ENCODE data around the gene KIAA0825.

Gene KIAA0825

DNA sequence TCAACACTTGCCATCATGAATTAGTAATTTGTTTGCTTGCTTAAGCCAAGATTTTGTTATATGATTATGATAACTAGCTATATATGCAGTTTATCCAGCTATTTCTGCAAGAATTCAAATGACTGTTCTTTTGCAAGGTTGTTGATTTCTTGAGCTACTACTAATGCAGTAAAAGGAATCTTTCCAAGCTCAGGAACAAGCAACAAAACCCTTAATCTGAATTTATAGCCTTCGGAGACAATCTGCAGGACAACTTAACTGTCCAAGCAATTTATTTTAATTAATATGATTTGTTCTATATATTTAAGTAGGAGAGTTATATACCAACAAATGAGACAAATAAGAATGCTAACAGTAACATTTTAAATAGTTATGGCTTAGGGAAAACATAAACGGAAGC lies 450.3 kb downstream of the KIAA0825 start:
- Histone ChIP-seq H3K36me3 (ENCODE audit: control insufficient read depth, insufficient read depth, low read length) (no peaks in the 10 kb centered on the region), H3K4me1 (no peaks in the 10 kb centered on the region), H3K79me2 (no peaks in the 10 kb centered on the region), H3K4me2 (ENCODE audit: low read length) (no peak overlapping the region), H3K27ac (no peak overlapping the region), H3K4me3 (ENCODE audit: low read depth, low read length) (no peak overlapping the region), H3K9ac (no peak overlapping the region), H2AFZ (no peak overlapping the region), H3K9me3 (ENCODE audit: control insufficient read depth, low read length) (no peaks in the 10 kb centered on the region), H3K27me3 (ENCODE audit: control insufficient read depth, insufficient read depth, low read length) (no peaks in the 10 kb centered on the region)
- TF ChIP-seq, protein P1, sequence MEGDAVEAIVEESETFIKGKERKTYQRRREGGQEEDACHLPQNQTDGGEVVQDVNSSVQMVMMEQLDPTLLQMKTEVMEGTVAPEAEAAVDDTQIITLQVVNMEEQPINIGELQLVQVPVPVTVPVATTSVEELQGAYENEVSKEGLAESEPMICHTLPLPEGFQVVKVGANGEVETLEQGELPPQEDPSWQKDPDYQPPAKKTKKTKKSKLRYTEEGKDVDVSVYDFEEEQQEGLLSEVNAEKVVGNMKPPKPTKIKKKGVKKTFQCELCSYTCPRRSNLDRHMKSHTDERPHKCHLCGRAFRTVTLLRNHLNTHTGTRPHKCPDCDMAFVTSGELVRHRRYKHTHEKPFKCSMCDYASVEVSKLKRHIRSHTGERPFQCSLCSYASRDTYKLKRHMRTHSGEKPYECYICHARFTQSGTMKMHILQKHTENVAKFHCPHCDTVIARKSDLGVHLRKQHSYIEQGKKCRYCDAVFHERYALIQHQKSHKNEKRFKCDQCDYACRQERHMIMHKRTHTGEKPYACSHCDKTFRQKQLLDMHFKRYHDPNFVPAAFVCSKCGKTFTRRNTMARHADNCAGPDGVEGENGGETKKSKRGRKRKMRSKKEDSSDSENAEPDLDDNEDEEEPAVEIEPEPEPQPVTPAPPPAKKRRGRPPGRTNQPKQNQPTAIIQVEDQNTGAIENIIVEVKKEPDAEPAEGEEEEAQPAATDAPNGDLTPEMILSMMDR (IDR thresholded peaks at IDR 0.05), result no peak

DNA sequence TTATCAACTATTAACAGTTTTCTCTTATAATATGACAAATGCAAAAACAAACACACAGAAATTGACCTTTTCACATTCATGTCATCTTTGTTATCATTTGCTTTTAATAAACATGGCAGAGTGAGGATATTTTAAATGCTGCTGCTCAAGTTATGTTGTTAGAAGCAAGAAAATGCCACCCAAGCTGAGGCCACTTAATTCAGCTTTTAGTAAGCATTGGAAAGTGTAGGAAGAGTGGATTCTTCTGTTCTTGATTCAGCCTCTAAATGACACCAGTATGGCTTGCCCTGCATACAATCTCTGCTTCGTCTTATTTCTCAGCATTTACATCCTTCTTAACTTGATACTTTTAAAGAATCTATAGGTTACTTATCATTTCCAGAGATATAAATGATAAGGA lies 456.6 kb downstream of the KIAA0825 start:
- H3K4me3 ChIP-seq (ENCODE audit: low read depth, low read length), result no peak overlapping the region
- H3K4me2 ChIP-seq (ENCODE audit: low read length), result no peak overlapping the region
- H2AFZ ChIP-seq, result no peak overlapping the region
- H3K79me2 ChIP-seq, result no peaks in the 10 kb centered on the region
- TF ChIP-seq, protein P1 (IDR thresholded peaks at IDR 0.05), result no peak
- H3K36me3 ChIP-seq (ENCODE audit: control insufficient read depth, insufficient read depth, low read length), result no peaks in the 10 kb centered on the region
- no peak overlapping the region for H3K9ac ChIP-seq
- H3K27ac ChIP-seq, result no peak overlapping the region
- no peaks in the 10 kb centered on the region for H3K9me3 ChIP-seq (ENCODE audit: control insufficient read depth, low read length)
- H3K27me3 ChIP-seq (ENCODE audit: control insufficient read depth, insufficient read depth, low read length), result no peaks in the 10 kb centered on the region
- H3K4me1 ChIP-seq, result no peaks in the 10 kb centered on the region

DNA sequence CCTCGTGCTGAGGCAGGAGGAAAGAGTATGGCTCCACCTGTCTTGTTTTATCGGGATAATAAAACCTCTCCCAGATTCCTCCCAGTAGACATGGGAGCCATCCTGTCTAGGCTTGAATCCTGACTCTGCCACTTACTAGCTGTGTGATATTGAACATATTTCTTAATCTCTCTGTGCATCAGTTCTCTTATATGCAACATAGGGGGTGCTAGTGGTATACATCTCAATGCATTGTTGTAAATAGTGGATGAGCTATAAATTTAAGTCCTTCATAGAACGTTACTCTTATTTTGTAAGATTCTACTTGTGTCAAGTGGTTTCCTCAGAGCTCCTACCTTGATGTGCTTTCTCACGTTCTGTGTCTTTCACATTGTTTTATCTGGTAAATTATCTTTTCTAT lies 459.3 kb downstream of the KIAA0825 start:
- Histone ChIP-seq H3K36me3 (ENCODE audit: control insufficient read depth, insufficient read depth, low read length) (no peaks in the 10 kb centered on the region), H3K4me3 (ENCODE audit: low read depth, low read length) (no peak overlapping the region), H3K9me3 (ENCODE audit: control insufficient read depth, low read length) (no peaks in the 10 kb centered on the region), H2AFZ (no peak overlapping the region), H3K79me2 (no peaks in the 10 kb centered on the region), H3K4me1 (no peaks in the 10 kb centered on the region), H3K27me3 (ENCODE audit: control insufficient read depth, insufficient read depth, low read length) (no peaks in the 10 kb centered on the region), H3K9ac (no peak overlapping the region), H3K27ac (no peak overlapping the region), H3K4me2 (ENCODE audit: low read length) (no peak overlapping the region)
- TF ChIP-seq, protein P1 (IDR thresholded peaks at IDR 0.05), result no peak

DNA sequence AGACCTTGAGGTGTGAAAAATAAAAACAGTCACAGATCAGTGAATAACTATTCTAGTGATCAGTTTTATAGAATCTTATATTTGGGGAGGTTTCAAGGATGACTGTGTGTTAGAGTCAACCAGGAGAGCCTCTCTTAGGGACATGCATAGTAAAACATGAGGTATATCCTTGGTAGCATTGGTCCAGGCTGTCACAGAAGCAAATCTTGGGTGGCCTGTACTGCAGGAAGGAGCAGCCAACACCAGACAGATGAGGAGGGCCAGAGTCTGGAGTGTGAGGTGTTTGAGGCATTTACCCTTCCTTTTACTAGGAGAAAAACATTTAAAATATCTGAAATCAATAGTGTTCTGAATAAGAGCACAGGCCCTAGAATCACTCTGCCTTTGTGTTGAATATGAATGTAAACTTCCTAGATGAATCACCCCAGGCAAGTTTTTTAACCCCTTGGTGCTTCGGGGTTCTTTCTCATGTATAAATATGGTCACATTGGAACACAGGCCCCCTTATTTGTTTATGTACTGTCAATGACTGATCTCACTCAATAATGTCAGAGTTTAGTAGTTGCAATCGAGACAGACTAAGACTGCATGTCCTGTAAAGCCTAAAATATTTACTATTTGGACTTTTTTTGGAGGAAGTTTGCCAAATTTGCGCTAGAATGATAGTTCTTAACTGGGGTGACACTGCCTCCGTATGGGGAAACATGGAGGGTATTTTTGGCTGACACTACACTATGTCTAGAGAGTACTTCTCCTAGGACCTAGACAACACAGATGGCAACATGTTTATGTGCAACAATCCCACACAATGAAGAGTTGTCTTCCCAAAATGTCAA lies 460.5 kb downstream of the KIAA0825 start:
- no peak overlapping the region for H3K4me3 ChIP-seq (ENCODE audit: low read depth, low read length)
- H3K79me2 ChIP-seq, result no peaks in the 10 kb centered on the region
- no peaks in the 10 kb centered on the region for H3K27me3 ChIP-seq (ENCODE audit: control insufficient read depth, insufficient read depth, low read length)
- H2AFZ ChIP-seq, result no peak overlapping the region
- no peaks in the 10 kb centered on the region for H3K36me3 ChIP-seq (ENCODE audit: control insufficient read depth, insufficient read depth, low read length)
- no peaks in the 10 kb centered on the region for H3K4me1 ChIP-seq
- H3K9ac ChIP-seq, result no peak overlapping the region
- no peak overlapping the region for H3K4me2 ChIP-seq (ENCODE audit: low read length)
- no peaks in the 10 kb centered on the region for H3K9me3 ChIP-seq (ENCODE audit: control insufficient read depth, low read length)
- no peak overlapping the region for H3K27ac ChIP-seq
- TF ChIP-seq, protein P1 (IDR thresholded peaks at IDR 0.05), result no peak

DNA sequence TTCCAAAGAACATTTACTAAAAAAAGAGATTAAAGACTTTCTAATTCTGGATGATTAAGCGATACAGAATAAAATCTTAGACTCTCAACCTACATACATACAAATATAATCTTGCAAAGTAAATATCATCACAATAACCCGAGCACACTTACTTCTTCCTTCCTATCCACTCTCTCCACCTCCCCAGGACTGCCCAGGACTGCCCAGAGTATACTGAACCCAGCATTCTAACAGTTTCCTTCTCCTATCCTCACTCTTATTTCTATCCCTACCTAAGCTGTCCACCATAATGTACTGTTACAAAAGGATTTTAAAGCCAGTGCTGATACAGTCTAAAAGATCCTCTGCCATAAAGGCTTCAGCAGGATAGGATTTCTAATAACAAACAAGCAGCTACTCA lies 463.7 kb downstream of the KIAA0825 start:
- TF ChIP-seq, protein P1 (IDR thresholded peaks at IDR 0.05), result no peak
- Histone ChIP-seq H3K27ac (no peak overlapping the region), H3K27me3 (ENCODE audit: control insufficient read depth, insufficient read depth, low read length) (no peaks in the 10 kb centered on the region), H3K36me3 (ENCODE audit: control insufficient read depth, insufficient read depth, low read length) (no peaks in the 10 kb centered on the region), H3K79me2 (no peaks in the 10 kb centered on the region), H3K4me2 (ENCODE audit: low read length) (no peak overlapping the region), H3K4me1 (no peaks in the 10 kb centered on the region), H3K9me3 (ENCODE audit: control insufficient read depth, low read length) (no peaks in the 10 kb centered on the region), H3K4me3 (ENCODE audit: low read depth, low read length) (no peak overlapping the region), H3K9ac (no peak overlapping the region), H2AFZ (no peak overlapping the region)
